ENCODE measurements around the gene UTP18. TPM values are rescaled to one million over a fixed set of nuclear protein-coding genes. Genes with fewer than 3 reads are reported as not detected.

UTP18 gene
- total RNA-seq, 2 donors from 2014 or later = 18.9 to 22.1 TPM

GRCh38 chr17:51257150-51258081 is 2.9 kb upstream of the UTP18 start:
- ATAC-seq (no peak), DNase-seq (no peak)
- TF ChIP-seq CTCF (IDR thresholded peaks at IDR 0.05) (no peak), POLR2A (IDR thresholded peaks at IDR 0.05) (no peak)
- H3K4me3 ChIP-seq = no peak overlapping the region
- intact Hi-C loops (cut with DNase I) = no loop called here
- H3K27ac ChIP-seq = no peak overlapping the region
- WGBS, 2 donors = 42 to 52% methylated on average over 3 of the region's 3 CpGs
- H3K4me1 ChIP-seq = peaks cover 57% of the 10 kb centered on the region
- H3K9me3 ChIP-seq = no peaks in the 10 kb centered on the region
- H3K36me3 ChIP-seq (replicated peaks in 1 of 2; ENCODE audit: insufficient read depth in 1 of 2, low read depth in 2 of 2) = no peaks in the 10 kb centered on the region
- H3K27me3 ChIP-seq = no peaks in the 10 kb centered on the region

GRCh38 chr17:51258756-51259563 is 1.4 kb upstream of the UTP18 start:
- DNase-seq (peak; percentile 17 to 37 (median 23)), ATAC-seq (no peak)
- intact Hi-C loops (cut with DNase I) = no loop called here
- Histone ChIP-seq H3K4me3 (peak overlapping the region; percentile 89 to 96), H3K4me1 (peaks cover 63% of the 10 kb centered on the region), H3K27ac (peak overlapping the region in 3 of 4 donors; percentile 95 to 99 (median 99)), H3K27me3 (no peaks in the 10 kb centered on the region), H3K9me3 (no peaks in the 10 kb centered on the region), H3K36me3 (replicated peaks in 1 of 2; ENCODE audit: insufficient read depth in 1 of 2, low read depth in 2 of 2) (no peaks in the 10 kb centered on the region)
- TF ChIP-seq POLR2A (IDR thresholded peaks at IDR 0.05) (no peak), CTCF (IDR thresholded peaks at IDR 0.05) (no peak)
- WGBS, 2 donors = 0 to 1% methylated on average over 13 to 18 of the region's 18 CpGs

- no peak for TF ChIP-seq CTCF (IDR thresholded peaks at IDR 0.05)
- TF ChIP-seq POLR2A (IDR thresholded peaks at IDR 0.05) = no peak
- WGBS, 2 donors = 0 to 2% methylated on average over 21 to 37 of the region's 42 CpGs
- Histone ChIP-seq H3K4me3 (peak within 1 kb of the TSS; percentile 89 to 96), H3K27me3 (no peaks in the 10 kb centered on the region), H3K27ac (peak within 1 kb of the TSS; percentile 95 to 99 (median 98)), H3K9me3 (no peaks in the 10 kb centered on the region), H3K36me3 (replicated peaks in 1 of 2; ENCODE audit: insufficient read depth in 1 of 2, low read depth in 2 of 2) (no peaks in the 10 kb centered on the region), H3K4me1 (peaks cover 63% of the 10 kb centered on the region)
- DNase-seq = peak; percentile 94 to 97 (median 95)
- ATAC-seq = peak; percentile 92
- intact Hi-C loops (cut with DNase I) = no loop called here
Observed at GRCh38 chr17:51259564-51260236, 646 bp upstream of the UTP18 start, which contains the start of gene MBTD1. Gene MBTD1, minus strand, starts transcription at chr17:51260049. Its CDS starts 34,888 bp downstream, at chr17:51225161.

GRCh38 chr17:51261024-51261963 is 948 bp downstream of the UTP18 start:
- peaks cover 0 to 3% of the 10 kb centered on the region in 2 donors for H3K36me3 ChIP-seq (replicated peaks in 1 of 2; ENCODE audit: insufficient read depth in 1 of 2, low read depth in 2 of 2)
- DNase-seq (peak in 2 of 4 donors; percentile 57 to 64), ATAC-seq (no peak)
- peaks cover 47% of the 10 kb centered on the region for H3K4me1 ChIP-seq
- 5 to 16% methylated on average over 20 to 42 of the region's 42 CpGs for WGBS, 2 donors
- H3K27ac ChIP-seq = peak overlapping the region; percentile 70 to 99 (median 97)
- TF ChIP-seq POLR2A (IDR thresholded peaks at IDR 0.05) (peak in 1 of 3 donors; percentile 35), CTCF (IDR thresholded peaks at IDR 0.05) (no peak)
- H3K9me3 ChIP-seq = no peaks in the 10 kb centered on the region
- intact Hi-C loops (cut with DNase I) = no loop called here
- H3K27me3 ChIP-seq = no peaks in the 10 kb centered on the region
- H3K4me3 ChIP-seq = peak overlapping the region; percentile 89 to 96
